Measurements from ENCODE around the gene UNC79. TPM values are rescaled to one million over a fixed set of nuclear protein-coding genes. Genes with fewer than 3 reads are reported as not detected.

The UNC79 gene
- total RNA-seq, 1 donor from 2014 or later, result 2.2 TPM

- no peak overlapping the region for H3K4me3 ChIP-seq
- H4K20me1 ChIP-seq (ENCODE audit: low read depth), result no peaks in the 10 kb centered on the region
- peaks cover 2% of the 10 kb centered on the region for H3K27me3 Mint-ChIP-seq (ENCODE audit: insufficient read depth, low read depth)
- no peak overlapping the region for H3K27ac Mint-ChIP-seq
- H3K9me3 Mint-ChIP-seq, result peaks cover 9% of the 10 kb centered on the region
- H2AFZ ChIP-seq (replicated peaks), result no peak overlapping the region
- H3K4me1 ChIP-seq, result no peaks in the 10 kb centered on the region
- H3K27ac ChIP-seq, result no peak overlapping the region
- no peaks in the 10 kb centered on the region for H3K36me3 ChIP-seq
- H3F3A ChIP-seq (ENCODE audit: low read depth), result no peaks in the 10 kb centered on the region
- no peak overlapping the region for H3K4me2 ChIP-seq
- H3K27me3 ChIP-seq, result no peaks in the 10 kb centered on the region
- no peak for TF ChIP-seq EZH2 (IDR thresholded peaks at IDR 0.05)
- TF ChIP-seq, protein P1, sequence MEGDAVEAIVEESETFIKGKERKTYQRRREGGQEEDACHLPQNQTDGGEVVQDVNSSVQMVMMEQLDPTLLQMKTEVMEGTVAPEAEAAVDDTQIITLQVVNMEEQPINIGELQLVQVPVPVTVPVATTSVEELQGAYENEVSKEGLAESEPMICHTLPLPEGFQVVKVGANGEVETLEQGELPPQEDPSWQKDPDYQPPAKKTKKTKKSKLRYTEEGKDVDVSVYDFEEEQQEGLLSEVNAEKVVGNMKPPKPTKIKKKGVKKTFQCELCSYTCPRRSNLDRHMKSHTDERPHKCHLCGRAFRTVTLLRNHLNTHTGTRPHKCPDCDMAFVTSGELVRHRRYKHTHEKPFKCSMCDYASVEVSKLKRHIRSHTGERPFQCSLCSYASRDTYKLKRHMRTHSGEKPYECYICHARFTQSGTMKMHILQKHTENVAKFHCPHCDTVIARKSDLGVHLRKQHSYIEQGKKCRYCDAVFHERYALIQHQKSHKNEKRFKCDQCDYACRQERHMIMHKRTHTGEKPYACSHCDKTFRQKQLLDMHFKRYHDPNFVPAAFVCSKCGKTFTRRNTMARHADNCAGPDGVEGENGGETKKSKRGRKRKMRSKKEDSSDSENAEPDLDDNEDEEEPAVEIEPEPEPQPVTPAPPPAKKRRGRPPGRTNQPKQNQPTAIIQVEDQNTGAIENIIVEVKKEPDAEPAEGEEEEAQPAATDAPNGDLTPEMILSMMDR (IDR thresholded peaks at IDR 0.05), result peak; percentile 57
- TF ChIP-seq EZH2phosphoT487 (IDR thresholded peaks at IDR 0.05), result no peak
- H3K9me3 ChIP-seq (ENCODE audit: low read depth), result no peaks in the 10 kb centered on the region
- H3K4me1 Mint-ChIP-seq, result peaks cover under 1% of the 10 kb centered on the region
- DNase-seq (ENCODE audit: low spot score), result peak; percentile 61
- H3K9ac ChIP-seq, result no peak overlapping the region
- no peak overlapping the region for H3K4me3 Mint-ChIP-seq
- no peaks in the 10 kb centered on the region for H3K79me2 ChIP-seq (ENCODE audit: low read depth)
- H3K36me3 Mint-ChIP-seq, result no peaks in the 10 kb centered on the region
Measured at GRCh38 chr14:93648440-93649168, 217.9 kb downstream of the UNC79 start.

DNA sequence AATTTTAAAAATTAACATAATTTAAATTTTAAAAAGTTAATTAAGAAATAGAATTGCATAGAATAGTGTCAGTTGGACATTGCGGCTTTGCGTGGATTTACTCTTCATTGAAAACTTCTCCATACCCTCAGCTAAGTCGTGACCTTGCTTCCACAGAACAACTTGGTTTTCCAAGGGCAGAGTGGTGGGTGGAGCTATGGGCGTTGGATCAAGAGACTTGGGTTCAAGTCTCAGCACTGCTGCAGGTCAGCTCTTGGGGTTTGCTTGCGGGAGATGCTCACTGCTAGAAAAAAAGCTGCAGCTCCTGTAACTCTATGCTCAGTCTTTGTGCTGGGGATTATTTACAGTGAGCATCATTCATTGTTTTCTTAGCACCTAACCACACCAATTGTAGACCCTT, 223.9 kb downstream of the UNC79 start:
- DNase-seq (ENCODE audit: low spot score), result no peak
- no peak overlapping the region for H3K4me2 ChIP-seq

DNA sequence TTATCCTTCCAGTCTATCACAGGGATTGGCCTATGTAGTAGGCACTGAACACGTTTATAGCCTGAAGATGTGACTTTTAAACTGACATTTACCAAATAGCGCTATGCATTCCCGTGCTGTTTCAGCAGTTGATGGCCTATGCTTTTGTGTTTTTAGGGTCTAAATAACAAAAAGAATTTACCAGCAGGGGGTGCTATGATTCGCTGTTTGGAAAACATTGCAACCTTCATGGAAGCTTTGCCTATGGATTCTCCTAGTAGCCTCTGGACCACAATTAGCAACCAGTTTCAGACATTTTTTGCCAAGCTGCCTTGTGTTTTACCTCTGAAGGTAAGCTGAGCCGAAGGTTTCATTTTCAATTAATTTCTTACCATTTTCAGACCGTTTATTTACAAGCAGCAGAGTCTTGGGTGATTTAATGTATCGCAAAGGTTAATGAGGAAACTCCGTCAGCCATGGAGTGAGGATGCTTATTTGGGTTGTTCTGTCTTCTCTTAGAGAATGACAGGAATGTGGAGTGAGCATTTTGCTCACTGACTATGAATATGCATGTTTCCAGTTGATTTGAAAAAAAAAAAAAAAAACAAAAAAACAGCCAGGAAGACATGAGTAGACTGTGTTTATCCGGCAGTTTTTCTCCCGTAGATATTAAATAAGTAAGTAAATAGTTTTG, 224.5 kb downstream of the UNC79 start:
- no peaks in the 10 kb centered on the region for H3K27me3 ChIP-seq
- Mint-ChIP-seq H3K27ac (no peak overlapping the region), H3K27me3 (ENCODE audit: insufficient read depth, low read depth) (peaks cover 2% of the 10 kb centered on the region), H3K4me3 (no peak overlapping the region), H3K9me3 (peaks cover 9% of the 10 kb centered on the region), H3K36me3 (no peaks in the 10 kb centered on the region), H3K4me1 (peaks cover 10% of the 10 kb centered on the region)
- H3K27ac ChIP-seq, result no peak overlapping the region
- TF ChIP-seq, protein P1 (IDR thresholded peaks at IDR 0.05), result peak; percentile 79
- TF ChIP-seq EZH2 (IDR thresholded peaks at IDR 0.05) (no peak), EZH2phosphoT487 (IDR thresholded peaks at IDR 0.05) (no peak)
- peak; percentile 94 for DNase-seq (ENCODE audit: low spot score)
- no peaks in the 10 kb centered on the region for H3K79me2 ChIP-seq (ENCODE audit: low read depth)
- no peak overlapping the region for H3K4me2 ChIP-seq
- peak overlapping the region; percentile 93 for H2AFZ ChIP-seq (replicated peaks)
- H3K4me1 ChIP-seq, result peaks cover 11% of the 10 kb centered on the region
- no peaks in the 10 kb centered on the region for H3K36me3 ChIP-seq
- H3F3A ChIP-seq (ENCODE audit: low read depth), result no peaks in the 10 kb centered on the region
- no peaks in the 10 kb centered on the region for H3K9me3 ChIP-seq (ENCODE audit: low read depth)
- H4K20me1 ChIP-seq (ENCODE audit: low read depth), result no peaks in the 10 kb centered on the region
- H3K4me3 ChIP-seq, result no peak overlapping the region
- H3K9ac ChIP-seq, result no peak overlapping the region

More for the DNA sequence above, 223.9 kb downstream of the UNC79 start:
- peaks cover 2% of the 10 kb centered on the region for H3K27me3 Mint-ChIP-seq (ENCODE audit: insufficient read depth, low read depth)
- peaks cover 10% of the 10 kb centered on the region for H3K4me1 Mint-ChIP-seq
- Histone ChIP-seq H3K27ac (no peak overlapping the region), H3F3A (ENCODE audit: low read depth) (no peaks in the 10 kb centered on the region), H3K36me3 (no peaks in the 10 kb centered on the region), H4K20me1 (ENCODE audit: low read depth) (no peaks in the 10 kb centered on the region), H3K27me3 (no peaks in the 10 kb centered on the region), H3K9ac (no peak overlapping the region), H3K9me3 (ENCODE audit: low read depth) (no peaks in the 10 kb centered on the region), H2AFZ (replicated peaks) (peak overlapping the region; percentile 93), H3K4me3 (no peak overlapping the region), H3K79me2 (ENCODE audit: low read depth) (no peaks in the 10 kb centered on the region), H3K4me1 (peaks cover 11% of the 10 kb centered on the region)
- H3K4me3 Mint-ChIP-seq, result no peak overlapping the region
- TF ChIP-seq, protein P1 (IDR thresholded peaks at IDR 0.05), result no peak
- TF ChIP-seq EZH2phosphoT487 (IDR thresholded peaks at IDR 0.05) (no peak), EZH2 (IDR thresholded peaks at IDR 0.05) (no peak)
- H3K27ac Mint-ChIP-seq, result no peak overlapping the region
- no peaks in the 10 kb centered on the region for H3K36me3 Mint-ChIP-seq
- H3K9me3 Mint-ChIP-seq, result peaks cover 9% of the 10 kb centered on the region
